Activated CD8-positive, alpha-beta memory T cell treated with anti-CD3 and anti-CD28 coated beads, Interleukin-2, amount 50 U/mL, for 48 hours (primary cell): ENCODE measurements around the gene MTUS2.

Experiments
- DNase-seq: peaks from one replicate; pipeline ENCODE4 v3.0.0-alpha.2; 2020

Gene MTUS2

DNA sequence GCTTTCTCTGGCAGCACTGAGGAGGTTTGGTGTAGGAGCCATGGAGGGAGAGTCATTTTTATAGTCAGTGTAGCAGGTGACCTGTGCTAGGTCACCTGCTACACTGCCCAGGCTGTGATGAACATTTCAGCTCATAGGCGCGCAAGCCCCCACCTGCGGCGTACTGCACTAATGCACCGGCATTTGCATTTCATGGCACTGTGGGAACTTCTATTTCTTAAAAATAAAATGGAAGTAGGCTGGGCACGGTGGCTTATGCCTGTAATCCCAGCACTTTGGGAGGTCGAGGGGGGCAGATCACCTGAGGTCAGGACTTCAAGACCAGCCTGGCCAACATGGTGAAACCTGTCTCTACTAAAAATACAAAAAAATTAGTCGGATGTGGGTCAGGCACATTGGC, 674.4 kb downstream of the MTUS2 start:
- no peak for DNase-seq

GRCh38 chr13:29496241-29496712, 676.1 kb downstream of the MTUS2 start:
- DNase-seq = peak; percentile 46

DNA sequence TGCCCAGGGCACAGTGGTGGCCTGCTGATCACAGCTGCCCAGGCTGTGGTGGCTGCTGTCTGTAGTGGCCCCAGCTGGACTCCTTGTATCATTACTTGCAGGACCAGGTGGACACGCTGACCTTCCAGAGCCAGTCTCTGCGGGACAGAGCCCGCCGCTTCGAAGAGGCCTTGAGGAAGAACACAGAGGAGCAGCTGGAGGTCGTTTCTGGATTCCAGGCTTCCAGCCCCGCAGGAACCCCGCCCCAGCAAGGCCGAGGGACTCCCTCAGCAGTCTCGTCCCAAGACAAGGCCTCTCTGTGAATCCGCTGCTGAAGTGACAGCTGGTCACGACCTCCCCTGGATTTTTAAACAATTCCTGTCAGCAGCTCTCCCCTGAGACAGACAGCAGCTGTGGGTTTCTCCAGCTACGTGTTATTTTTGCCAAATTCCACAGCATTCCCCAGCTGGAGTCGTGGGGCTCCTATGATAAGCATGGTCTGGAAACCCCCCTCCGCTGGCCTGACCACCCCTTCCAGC, 677.1 kb downstream of the MTUS2 start:
- peak; percentile 35 for DNase-seq

DNA sequence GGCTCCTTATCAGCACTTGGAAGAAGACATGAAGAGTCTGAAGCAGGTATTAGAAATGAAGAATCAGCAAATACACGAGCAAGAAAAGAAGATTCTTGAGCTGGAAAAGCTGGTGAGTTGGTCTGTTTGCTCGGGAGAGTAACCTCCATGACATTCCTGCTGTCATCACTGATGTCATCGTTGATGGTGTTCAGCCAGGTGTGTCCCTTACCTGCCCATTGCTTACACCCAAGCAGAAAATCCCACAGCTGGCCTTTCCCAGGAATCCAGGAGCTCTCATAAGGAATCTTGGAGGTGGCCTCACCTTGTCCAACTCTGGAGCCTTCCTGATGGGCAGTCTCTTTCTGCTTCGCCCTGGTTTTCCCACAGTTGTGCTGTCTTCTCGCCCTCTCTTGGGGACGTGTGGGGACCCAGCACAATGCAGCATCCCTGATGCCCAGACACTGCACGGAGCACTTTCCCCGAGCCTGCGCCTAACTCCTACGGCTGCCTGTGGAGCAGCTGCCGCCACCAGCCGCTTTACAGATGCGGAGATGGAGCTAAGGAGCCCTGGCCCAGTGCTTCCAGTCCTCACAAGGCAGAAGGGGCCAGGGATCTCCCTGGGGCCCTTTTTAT, 678.4 kb downstream of the MTUS2 start:
- DNase-seq = no peak

DNA sequence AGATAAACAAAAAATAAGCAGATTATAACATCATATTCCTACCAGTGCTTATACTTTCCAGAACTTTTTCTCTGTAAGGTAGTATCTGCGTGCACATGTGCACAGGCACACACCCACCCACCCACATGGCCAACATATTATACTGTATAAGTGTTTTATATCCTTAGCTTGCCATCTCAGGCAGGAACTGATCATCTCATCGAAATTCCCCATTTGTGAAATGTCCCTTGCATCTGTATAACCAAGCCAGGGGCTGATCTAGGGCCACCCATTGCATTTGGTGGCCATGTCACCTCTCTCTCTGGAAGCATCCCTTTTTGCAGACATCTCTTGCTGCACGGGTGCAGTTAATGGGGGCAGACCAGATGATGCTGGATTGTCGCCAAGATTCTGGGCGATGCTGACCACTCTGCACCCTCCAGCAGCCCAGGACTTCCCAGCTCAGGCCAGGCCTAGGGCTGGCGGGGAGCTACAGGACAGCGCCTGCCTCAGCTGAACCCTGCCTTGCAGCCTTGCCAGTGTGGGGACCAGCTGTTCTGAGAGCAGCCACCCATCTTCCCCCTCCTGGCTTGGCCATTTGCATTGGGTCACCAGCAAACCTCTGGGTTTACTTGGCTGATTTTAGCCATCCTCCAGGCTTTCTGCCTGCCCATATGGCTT, 679.5 kb downstream of the MTUS2 start:
- no peak for DNase-seq

DNA sequence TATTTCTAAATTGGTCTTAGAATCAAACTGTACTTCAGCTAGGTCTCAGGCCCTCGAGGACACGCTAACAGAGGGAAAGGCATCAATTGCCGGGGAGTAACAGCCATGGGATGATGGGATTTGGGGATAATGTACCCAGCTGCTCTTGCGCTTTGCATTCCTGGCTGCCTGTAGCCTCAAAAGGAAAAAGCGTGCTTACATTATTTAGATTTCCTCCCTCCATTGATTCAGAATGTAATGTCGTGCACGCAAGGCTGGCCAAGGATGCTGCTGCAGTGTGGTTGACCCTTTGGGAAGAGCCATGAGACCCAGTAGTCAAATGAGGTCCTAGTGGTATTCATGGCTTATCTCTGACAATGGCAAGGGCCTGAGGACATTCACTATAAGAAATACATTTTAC, 680.2 kb downstream of the MTUS2 start:
- DNase-seq = no peak

DNA sequence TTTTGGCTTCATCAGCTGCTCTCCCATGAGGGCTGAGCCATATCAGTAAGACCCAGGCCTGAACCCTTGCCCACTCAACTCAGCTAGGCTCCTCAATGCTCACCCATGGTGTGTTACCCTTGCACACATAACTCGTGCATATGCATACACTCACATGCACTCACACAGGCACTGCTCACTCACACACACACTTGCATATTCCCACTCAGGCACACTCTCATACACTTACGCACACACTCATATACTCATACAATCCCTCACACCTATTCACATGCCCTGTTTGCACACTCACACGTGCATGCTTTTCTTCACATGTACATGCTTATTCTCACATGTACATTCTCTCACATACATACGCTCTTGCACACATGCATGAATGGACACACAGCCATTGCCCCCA, 681.5 kb downstream of the MTUS2 start:
- DNase-seq = no peak

DNA sequence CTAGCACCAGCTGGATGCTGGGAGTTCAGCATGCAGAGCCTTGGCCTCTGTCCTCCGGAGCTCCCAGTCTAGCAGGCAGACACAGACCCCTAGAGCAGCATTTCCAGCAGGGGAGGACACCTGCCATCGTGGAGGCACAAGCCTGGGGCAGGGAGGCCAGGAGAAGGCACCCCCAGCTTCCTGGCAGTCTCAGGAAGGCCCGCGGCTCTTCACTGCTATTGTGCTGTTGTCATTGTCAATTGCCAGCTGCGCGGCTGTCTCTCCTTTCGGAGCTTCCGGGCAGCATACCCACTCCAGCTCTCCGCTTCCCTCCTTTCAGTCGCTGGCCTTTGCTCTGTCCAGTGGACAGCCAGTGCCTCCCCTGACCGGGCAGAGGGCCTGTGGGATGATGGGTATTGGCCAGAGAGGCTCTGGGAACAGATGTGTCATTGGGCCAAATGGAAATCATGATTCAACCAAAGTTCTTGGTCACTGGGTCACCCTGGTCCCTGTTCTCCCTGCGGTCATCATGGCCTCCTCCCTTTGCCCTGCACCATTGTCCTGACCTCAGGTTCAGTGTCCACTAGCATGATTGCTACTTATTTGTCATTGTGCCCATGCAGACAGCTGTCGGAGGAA, 682.4 kb downstream of the MTUS2 start:
- DNase-seq = no peak

- no peak for DNase-seq
These were observed 683.1 kb downstream of the MTUS2 start for GRCh38 chr13:29503041-29503837.

- no peak for DNase-seq
These were observed 684.6 kb downstream of the MTUS2 start for GRCh38 chr13:29504691-29505090.

- no peak for DNase-seq
These were observed 685.4 kb downstream of the MTUS2 start for GRCh38 chr13:29505511-29505910.

- DNase-seq = no peak
These were observed 685.8 kb downstream of the MTUS2 start for GRCh38 chr13:29505950-29506349.

DNA sequence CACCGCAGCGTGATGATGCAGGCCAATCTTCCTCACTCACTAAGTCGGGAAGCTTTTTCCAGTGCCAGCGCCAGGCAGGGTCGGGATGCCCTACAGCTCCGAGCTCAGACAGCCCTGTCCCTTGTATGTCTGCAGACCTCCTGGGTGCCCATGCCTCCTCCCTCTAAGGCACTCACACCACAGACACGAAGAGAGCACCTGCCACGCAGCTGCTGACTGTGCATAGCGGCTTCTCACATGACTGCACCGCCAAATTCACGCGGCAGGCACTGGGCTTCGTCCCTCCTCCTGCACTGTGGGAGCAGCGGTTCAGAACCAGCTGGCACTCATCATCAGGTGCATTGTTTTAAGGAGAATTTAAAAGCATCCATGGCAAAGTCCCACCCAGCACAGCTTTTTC, 687.2 kb downstream of the MTUS2 start:
- no peak for DNase-seq

DNA sequence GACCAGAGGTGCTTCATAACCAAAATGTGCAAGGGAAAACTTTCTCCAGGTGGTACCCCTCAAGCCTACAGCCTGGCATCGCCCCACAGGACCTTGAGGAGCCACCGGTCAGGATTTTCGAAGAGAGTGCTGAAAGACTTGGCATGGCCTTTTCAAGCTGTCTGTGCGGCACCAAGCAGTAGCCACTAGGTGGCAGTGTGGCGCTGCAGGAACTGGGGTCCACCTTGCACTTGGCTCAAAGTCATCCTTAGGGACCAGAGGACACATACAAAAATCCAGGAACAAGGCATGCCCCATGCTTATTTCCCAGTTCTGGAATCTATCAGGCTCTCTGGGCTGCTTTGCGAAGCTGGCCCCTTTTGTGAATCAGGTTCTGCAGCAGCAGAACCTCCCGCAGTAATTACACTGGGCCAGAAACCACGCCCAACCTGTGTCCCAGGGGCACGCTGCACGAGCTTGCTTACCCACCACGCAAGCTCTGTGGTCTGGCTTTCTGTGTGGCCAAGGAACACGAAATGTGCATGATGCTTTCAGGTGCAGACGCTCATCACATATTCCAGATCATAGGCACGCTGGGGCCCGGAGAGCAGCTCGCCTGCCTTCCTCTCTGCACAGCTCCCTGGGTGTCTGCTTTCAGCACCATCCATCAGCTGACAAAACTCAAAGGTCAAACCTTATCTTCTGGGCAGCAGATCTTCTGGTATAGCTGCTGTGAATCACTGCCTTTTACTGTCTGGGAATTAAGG, 688.2 kb downstream of the MTUS2 start:
- DNase-seq = peak; percentile 89

- no peak for DNase-seq
These were observed 688.7 kb downstream of the MTUS2 start for GRCh38 chr13:29508876-29509252.

GRCh38 chr13:29509999-29510589, 690.0 kb downstream of the MTUS2 start:
- DNase-seq = no peak

DNA sequence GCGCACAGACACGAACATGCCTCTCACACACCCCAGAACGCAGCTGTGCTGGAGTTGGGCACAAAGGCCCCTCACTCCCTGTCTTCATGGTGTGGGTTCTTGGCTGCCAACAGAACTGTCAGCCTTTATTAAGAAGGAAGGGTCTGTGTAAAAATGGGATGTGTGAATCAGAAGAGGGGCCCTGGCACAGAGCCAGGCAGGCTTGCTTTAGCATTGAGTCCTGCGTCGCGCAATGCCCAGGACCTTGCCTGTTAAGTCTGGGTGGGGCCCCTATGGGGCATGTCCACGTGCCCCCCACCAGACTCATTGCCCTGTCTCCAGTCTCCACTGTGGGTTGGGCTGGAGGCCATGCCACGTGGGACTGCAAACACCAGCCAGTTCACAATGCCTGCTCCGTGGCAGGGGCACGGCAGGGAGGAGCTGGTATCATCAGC, 690.5 kb downstream of the MTUS2 start:
- DNase-seq = no peak

GRCh38 chr13:29511106-29511796, 691.1 kb downstream of the MTUS2 start:
- DNase-seq = no peak

- DNase-seq = no peak
These were observed 691.8 kb downstream of the MTUS2 start for GRCh38 chr13:29511980-29512379.

DNA sequence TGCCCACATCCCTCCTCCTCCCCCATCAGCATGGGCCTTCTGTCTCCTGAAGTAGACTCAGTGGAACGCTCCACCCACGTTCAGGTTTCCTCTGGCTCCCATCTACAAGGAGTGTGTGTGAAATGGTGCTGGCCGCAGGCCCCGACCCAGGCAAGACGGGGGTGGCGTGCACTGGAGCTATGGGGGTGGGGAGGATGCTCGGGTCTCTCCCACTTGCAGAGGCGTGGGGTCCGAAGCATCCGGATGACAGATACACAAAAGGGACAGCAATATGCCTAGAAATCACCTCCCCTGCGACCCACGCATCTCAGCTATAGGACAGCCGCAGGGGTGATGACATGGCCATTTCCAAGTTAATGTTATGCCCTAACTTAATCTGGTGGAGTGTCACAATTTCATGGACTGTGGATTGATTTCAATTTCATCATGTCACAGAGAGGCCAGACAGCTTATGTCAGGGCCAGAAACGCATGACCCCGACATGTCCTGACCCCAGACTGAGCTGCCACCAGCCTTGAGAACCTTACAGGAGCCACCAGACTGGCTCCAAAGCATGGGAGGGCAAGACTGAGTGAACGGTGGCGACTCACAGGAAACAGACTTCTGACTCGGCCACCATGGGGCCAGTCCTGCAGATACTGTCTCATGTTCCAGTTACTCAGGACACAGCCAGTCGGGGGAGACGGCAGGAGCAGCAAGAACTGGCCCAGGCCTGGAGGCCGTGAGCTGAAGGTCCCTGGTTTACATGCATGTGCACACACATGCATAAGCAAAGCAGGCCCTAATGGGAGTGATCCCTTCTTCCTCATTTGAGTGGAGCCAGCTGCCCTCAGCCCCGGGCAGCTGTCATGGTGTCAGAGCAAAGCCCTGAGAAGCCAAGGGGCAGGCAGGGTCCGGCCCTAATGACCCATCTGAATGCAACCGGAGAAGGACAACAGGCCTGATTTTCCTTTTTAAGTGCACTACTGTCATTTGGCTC, 693.2 kb downstream of the MTUS2 start:
- no peak for DNase-seq
